ENCODE results near the gene P4HA1.

DNA sequence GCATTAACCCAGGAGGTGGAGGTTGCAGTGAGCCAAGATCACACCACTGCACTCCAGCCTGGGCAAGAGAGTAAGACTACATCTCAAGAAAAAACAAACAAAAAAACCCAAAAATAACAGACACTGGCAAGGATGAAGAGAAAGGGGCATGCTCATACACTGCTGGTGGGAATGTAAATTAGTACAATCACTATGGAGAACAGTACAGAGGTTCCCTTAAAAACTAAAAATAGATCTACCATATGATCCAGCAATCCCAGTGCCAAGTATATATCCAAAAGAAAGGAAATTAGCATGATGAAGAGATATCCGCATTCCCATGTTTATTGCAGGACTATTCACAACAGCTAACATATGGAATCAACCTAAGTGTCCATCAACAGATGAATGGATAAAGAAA is 75.6 kb downstream of the P4HA1 start:
- TF ChIP-seq, protein P1, sequence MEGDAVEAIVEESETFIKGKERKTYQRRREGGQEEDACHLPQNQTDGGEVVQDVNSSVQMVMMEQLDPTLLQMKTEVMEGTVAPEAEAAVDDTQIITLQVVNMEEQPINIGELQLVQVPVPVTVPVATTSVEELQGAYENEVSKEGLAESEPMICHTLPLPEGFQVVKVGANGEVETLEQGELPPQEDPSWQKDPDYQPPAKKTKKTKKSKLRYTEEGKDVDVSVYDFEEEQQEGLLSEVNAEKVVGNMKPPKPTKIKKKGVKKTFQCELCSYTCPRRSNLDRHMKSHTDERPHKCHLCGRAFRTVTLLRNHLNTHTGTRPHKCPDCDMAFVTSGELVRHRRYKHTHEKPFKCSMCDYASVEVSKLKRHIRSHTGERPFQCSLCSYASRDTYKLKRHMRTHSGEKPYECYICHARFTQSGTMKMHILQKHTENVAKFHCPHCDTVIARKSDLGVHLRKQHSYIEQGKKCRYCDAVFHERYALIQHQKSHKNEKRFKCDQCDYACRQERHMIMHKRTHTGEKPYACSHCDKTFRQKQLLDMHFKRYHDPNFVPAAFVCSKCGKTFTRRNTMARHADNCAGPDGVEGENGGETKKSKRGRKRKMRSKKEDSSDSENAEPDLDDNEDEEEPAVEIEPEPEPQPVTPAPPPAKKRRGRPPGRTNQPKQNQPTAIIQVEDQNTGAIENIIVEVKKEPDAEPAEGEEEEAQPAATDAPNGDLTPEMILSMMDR (IDR thresholded peaks at IDR 0.05): no peak
- TF ChIP-seq POLR2A (IDR thresholded peaks at IDR 0.05): no peak
